SK-N-MC (cell line): ENCODE measurements around the gene IDE.

ENCODE experiments used
- EZH2 ChIP-seq: fragments of 200-600 bp; sonication (generic); IDR thresholded peaks from one replicate; pipeline ENCODE4 v1.6.1; 2017; ENCODE audit warnings: antibody characterized with exemption
- POLR2AphosphoS5 ChIP-seq: IDR thresholded peaks from 2 replicates; pipeline ENCODE4 v1.6.1; 2012; ENCODE audit warnings: mild to moderate bottlenecking, low read depth, low read length, borderline replicate concordance

DNA sequence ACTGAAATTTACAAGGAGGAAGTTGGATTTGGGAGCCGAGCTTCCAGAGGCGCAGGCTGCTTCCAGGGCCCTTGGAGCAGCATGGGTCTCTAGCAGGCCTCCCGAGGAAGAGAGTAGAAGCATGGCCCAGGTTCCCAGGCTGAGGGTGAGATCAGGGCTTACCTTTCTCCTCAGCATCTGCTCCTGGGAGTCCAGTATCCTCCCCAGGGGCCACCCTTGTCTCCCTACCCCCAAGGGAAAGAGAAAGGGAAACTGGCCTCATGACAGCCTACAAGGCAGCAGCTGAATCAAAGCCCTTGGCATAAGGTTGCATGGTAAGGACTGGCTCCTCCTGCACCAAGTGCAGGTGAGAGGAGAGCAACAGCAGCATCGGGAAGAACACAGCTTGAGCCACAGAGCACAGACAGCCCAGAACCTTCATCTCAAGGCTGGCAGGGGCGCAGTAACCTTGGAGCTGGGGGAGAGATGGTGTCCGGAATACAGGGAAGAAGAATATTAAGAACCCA, 168.4 kb downstream of the IDE start:
- TF ChIP-seq EZH2 = no peak
- TF ChIP-seq POLR2AphosphoS5 = no peak
